Stimulated activated CD8-positive, alpha-beta memory T cell treated with anti-CD3 and anti-CD28 coated beads, Interleukin-7, amount 100 ng/mL, for 4 hours (primary cell): ENCODE measurements around the gene PIK3CD.
A peak's percentile ranks its signal among the peaks of the same experiment; 100 is the strongest.
"Not testable (repeated sequence)": the region's sequence is repeated elsewhere in the genome, so short reads cannot be mapped to it uniquely, and the experiment has no call there.

Experiments
- DNase-seq, 2 donors: peaks; one replicate each; pipeline ENCODE4 v3.0.0-alpha.2; 2020; ENCODE audit warnings: low read depth in 2 of 2

Gene PIK3CD

DNA sequence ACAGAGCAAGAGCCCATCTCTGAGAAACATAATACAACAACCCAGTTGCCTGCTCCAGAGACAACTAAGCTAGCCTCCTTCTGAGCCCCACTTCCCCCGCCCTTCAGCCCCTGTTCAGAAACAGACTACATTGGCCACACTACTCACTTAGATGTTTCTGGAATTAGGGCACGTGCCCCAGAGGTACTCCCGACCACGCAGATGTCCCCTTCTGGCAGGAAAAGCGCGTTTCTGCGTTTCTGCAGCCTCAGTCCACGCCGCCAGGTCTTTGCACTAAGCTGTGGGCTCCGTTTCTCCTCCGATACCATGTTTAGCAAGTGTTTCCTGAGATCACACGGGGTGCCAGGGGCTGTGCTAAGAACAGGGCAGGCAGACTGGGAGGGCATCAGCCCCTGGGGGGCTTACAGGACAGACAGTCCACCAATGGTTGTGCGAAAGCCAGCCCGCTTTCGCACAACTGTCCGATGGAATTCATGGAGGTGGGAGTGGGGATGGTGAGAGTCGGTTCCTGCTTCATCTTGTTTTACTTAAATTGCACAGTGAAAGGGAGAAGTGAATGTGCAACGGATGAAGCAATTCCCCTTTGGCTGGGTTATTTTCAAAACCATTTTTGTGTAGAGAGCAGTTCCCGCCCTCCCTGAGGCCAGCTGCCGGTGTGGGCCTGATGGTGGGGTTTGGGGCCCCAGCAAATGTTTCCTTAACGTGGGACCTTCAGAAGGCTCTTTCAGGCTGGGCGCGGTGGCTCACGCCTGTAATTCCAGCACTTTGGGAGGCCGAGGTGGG, 2.7 kb downstream of the PIK3CD start:
- DNase-seq = no peak

DNA sequence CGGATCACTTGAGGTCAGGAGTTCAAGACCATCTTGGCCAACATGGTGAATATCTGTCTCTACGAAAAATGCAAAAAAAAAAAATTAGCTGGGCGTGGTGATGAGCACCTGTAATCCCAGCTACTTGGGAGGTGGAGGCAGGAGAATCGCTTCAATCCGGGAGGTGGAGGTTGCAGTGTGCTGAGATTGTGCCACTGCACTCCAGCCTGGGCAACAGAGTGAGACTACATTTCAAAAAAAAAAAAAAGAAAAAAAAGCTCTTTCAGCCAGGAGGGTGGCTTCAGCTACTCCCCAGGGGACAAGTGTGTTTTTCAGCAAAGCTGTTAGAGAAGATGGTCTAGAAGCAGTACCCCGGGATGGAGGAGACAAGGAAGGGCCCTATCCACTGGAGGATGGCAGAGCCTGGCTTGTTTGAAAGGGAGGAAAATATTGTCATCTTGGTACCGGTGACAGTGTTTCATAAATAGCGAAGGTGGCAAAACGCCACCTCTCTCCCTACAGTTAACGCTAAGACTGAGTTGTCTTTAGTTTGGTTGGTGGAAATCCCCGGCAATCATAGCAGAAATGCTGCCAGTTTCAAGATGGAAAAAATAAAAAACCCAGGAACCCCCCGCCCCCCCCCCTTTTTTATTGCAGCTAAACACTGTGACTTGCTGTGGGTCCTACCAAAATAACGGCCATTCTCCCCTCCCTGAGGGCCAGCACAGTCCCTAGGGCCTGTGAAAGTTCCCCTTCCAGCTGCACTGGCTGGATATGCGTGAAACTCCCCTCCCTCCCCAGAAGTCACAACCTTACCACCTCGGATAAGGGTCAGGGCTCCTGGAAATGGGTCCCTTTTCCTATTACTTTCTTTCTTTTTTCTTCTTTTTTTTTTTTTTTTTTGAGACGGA, 3.5 kb downstream of the PIK3CD start:
- DNase-seq = peak in 1 of 2 donors; percentile 48

- no peak for DNase-seq
Measured at GRCh38 chr1:9655836-9656235, 4.3 kb downstream of the PIK3CD start.

DNA sequence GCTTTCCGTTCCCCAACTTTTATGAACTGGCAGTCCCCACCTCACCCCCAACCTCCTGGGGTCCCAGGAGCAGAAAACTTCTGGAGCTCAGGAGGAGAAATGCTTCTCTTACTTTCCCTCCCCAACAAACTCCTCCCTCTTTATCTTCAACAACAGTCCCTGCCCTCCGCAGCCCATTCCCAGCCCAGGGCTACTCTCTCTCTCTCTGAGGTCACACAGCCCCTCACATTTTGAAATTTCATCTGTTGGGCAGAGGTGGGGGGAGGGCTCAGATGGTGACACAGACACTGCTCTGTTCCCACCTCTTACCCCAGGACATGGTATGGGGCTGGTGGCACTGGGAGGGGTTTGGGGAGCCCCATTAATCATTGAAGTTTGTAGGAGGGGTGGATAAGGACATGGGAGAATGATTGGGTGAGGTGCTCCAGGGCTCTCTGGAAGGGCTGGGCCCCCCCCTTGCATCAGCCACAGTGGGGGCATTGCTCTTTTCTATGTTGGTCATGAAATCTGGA, 6.0 kb downstream of the PIK3CD start:
- DNase-seq = no peak

GRCh38 chr1:9658199-9658598, 6.7 kb downstream of the PIK3CD start:
- no peak for DNase-seq

GRCh38 chr1:9659328-9659727, 7.8 kb downstream of the PIK3CD start:
- DNase-seq = no peak

GRCh38 chr1:9663257-9663656, 11.7 kb downstream of the PIK3CD start:
- no peak for DNase-seq

DNA sequence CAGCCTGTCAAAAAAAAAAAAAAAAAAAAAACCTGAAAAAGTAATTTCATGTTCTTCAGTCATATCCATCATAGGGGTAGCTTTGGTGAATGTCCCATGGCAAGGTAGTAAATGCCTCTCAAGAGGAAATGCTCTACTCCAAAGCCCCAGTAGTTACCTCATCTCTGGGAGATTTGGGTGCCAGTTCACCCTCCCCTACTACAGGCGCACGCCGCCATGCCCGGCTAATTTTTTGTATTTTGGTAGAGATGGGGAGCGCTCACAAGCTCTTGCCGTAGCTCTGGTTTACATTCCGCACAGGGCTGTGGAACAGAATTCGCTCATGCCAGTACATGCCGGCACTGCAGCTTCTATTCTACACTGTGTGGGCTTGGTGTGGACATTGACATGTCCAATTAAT, 13.7 kb downstream of the PIK3CD start:
- DNase-seq = no peak

DNA sequence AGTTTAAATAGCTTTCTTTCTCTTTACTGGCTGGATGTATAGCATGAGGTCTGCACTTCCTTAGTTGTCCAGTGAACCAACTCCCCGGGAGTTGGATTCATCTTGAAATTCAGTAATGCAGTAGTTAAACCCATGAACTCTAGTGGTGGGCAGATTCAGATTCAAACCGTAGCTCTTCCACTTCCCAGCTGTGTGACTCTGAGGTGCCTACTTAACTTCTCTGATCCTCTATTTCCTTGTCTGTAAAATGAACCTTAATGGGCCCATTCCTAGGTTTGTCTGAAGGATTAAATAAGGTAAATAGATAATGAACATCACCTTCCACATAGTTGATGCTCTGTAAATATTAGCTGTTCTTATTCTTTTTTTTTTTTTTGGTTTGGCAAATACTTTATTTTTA, 16.5 kb downstream of the PIK3CD start:
- DNase-seq = no peak

DNA sequence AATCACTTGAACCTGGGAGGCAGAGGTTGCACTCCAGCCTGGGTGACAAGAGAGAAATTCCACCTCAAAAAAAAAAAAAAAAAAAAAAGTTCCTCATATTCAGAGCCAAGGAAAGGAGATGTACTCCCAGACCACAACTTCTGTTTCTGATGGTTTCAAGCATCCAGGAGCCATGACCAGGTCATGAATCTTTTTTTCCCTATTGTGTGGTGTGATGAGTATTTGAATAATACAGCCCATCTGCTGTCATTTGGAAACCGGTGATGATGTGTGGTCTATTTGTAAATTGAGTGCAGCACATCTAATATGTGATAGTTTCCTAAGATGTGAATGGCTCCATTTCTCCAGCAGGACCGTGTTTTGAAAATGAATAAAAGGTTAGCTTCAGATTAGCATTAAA, 18.6 kb downstream of the PIK3CD start:
- no peak for DNase-seq

DNA sequence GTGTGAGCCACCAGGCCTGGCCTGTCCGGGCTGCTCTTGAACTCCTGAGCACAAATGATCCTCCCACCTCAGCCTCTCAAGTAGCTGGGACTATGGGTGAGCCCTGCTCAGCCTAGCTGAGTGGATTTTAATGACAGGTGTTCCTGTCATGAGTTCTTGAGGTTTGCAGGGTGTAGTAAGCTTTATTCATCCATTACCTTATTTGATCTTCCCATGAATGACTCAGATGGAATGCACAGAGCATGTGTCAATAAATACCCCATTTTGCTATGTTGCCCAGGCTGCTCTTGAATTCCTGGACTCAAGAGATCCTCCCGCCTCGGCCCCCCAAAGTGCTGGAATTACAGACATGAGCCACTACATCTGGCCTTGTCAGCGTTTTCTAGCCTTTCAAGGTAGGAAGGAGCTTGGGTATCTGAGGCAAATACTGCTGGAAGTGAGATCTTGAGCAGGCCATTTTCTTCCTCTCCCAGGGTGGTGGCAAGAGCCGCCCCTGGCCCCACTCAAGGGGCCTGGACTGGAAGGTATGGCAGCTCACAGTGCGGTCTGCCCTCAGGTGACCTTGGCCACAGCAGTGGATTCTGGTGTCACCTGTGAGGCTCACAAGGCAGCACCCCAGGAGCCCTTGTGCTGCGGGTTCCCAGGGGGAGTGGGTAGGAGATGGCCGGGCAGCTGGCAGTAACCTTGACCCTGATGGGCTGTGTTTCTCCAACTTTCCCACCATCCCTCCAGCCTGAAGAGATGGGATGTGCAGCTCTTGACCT, 20.0 kb downstream of the PIK3CD start:
- DNase-seq = no peak

GRCh38 chr1:9672444-9672843, 20.9 kb downstream of the PIK3CD start:
- no peak for DNase-seq

DNA sequence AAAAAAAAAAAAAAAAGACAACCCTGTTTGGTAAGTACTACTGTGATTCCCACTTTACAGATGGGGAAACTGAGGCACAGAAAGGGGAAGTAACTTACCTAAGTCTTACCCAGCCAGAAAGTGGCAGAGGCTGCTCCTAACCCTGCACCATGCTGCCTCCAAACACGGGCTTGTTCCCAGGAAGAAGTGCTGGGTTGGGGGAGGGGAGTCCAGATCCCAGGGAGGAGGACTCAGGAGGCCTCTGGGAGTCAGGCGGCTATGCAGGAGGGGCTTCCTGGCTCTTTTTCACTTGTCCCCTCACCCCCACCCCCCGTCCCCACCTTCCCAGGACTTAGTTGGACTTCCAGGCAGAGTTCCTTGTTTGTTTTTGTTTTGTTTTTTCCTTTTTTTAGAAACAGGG, 23.9 kb downstream of the PIK3CD start:
- DNase-seq = no peak

DNA sequence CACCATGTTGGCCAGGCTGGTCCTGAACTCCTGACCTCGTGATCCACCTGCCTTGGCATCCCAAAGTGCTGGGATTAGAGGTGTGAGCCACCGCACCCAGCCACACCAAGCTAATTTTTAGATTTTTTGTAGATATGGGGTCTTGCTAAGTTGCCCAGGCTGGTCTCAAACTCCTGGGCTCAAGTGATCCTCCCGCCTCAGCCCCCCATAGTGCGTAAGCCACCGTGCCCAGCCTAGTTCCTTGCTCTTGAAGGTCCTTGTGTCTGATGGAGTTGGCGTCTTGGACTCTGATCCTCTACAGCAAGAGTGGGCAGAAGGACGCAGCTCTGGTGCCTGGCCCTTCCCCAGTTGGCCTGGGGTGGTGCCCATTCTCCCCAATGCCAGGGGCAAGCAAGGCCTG, 24.6 kb downstream of the PIK3CD start:
- DNase-seq = not testable (repeated sequence)

- DNase-seq = no peak
Measured at GRCh38 chr1:9676815-9677393, 25.4 kb downstream of the PIK3CD start.

DNA sequence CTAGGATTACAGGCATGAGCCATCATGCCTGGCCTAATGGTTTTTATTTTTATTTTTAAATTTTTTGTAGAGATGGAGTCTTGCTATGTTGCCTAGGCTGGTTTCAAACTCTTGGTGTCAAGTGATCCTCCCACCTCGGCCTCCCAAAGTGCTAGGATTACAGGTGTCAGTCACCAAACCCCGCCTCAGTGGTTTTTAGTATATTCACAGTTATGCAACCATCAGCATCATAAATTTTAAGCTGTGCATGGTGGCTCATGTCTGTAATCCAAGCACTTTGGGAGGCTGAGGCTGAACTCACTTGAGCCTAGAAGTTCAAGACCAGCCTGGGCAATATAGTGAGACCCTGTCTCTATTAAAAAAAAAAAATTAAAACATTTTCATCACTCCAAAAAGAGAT, 28.6 kb downstream of the PIK3CD start:
- DNase-seq = no peak

DNA sequence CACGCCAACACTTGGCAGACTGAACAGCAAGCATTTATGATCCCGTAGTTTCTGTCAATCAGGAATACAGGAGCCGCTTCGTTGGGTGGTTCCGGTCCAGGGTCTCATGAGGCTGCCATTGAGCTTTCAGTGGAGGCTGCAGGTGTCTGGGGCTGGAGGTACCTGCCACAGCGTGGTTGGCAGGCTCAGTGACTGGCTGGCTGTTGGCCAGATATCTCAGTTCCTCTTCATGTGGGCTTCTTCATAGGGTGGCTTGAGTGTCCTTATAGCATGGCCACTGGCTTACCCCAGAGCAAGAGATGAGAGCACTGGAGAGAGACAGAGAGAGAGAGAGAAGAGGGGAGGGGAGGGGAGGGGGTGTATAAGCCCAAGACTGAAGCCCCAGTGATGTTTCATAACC, 29.3 kb downstream of the PIK3CD start:
- DNase-seq = no peak

DNA sequence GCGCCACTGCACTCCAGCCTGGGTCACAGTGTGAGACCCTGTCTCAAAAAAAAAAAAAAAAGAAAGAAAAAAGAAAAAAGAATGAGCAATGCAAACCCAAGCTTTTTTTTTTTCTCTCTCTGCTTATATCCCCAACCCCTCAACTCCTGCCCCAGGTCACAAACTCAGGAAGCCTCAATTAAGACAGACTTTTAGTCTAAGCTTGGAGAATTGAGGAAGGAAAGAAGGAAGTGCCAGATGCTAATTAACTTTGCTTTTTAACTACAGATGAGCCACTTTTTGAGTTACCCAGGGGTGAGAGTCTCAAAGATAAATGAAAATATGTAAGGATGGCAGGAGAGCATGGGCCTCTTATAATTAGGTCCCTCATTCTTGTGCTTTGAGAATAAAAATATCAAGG, 33.3 kb downstream of the PIK3CD start:
- DNase-seq = no peak

- DNase-seq = peak; percentile 69 to 84
Measured at GRCh38 chr1:9687120-9687873, 35.8 kb downstream of the PIK3CD start.

DNA sequence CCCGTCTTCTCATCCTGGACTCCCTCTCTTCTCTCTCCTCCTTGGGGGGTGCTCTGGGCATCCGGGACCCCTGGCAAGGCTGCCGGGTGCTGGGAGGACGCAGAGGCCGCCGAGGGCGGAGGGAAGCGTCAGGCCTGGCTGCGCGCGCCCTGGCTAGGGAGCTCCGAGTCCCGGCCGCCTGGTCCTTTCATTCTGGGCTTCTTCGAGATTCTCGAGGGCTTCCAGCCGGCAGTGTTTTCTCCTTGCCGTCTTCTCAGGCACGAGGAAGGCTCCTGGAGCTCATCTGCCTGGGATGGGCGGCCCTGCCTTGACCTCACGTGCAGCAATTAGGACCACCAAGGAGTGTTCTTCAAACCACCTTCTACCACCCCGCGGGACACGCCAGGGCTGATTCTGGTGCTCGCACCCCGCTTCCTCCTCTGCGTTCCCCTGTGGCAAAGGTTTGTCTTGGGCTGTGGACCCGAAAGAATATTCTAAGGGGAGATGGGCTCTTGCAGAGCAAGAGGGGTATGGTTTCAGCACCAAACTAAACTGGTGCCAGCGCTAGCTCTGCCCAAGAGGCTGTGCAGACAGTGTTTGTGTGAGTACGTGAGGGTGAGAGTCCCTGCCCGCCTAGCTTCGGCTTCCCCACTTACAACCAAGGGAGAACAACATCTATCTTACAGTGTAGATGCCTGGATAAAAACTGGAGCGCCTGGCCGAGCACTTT, 36.5 kb downstream of the PIK3CD start:
- DNase-seq = no peak
